Mucosa of descending colon (tissue), 3 donors: ENCODE data around the gene NFATC1. TPM values are rescaled to one million over a fixed set of nuclear protein-coding genes. Genes with fewer than 3 reads are reported as not detected.

Experiments
- ATAC-seq: fragments of 200-7000 bp; cut with Tn5 transposase; one replicate; pipeline ENCODE4 v1.9.1; 2020; ENCODE audit warnings: mild to moderate bottlenecking, moderate library complexity
- DNase-seq, 3 donors: peaks; one replicate each; pipeline ENCODE4 v3.0.0-alpha.2; 2020
- H3K36me3 ChIP-seq: fragments of 200-600 bp; one replicate; pipeline ENCODE4 v1.8.0; 2021; ENCODE audit warnings: low read depth, mild to moderate bottlenecking
- H3K4me1 ChIP-seq: fragments of 200-600 bp; one replicate; pipeline ENCODE4 v1.8.0; 2021; ENCODE audit warnings: low read depth, mild to moderate bottlenecking
- H3K4me3 ChIP-seq: fragments of 200-600 bp; one replicate; pipeline ENCODE4 v1.8.0; 2021; ENCODE audit warnings: mild to moderate bottlenecking
- H3K9me3 ChIP-seq: fragments of 200-600 bp; one replicate; pipeline ENCODE4 v1.8.0; 2021; ENCODE audit warnings: mild to moderate bottlenecking
- CTCF ChIP-seq: fragments of 200-600 bp; IDR thresholded peaks from one replicate; pipeline ENCODE4 v1.8.0; 2022; ENCODE audit warnings: antibody characterized with exemption, mild to moderate bottlenecking
- intact Hi-C, 2 donors: fragments of 100-400 bp; cut with DNase I in 1 of 2; cut with micrococcal nuclease in 1 of 2; formaldehyde crosslinking; loops; one replicate each; pipeline versions ENCODE4 v1.11.0 to v1.11.1; 2022; cut with DNase I, micrococcal nuclease
- total RNA-seq, 3 donors: library from RNA; stranded (reverse); fragmentation: NEBNext Ultra II Directional in 2 of 3; extraction: Animal tissue kit (Norgen Biotek cat#: 25700) in 2 of 3; gene quantifications; one replicate each; pipeline versions ENCODE4 v1.2.1 to v1.2.4, GENCODE V29; 2021 to 2023
- donor health status: DM: no; HTN: no; CAD: no; lungs with moderate emphysema.
- donor health status: DM: no; HTN: no; CAD: no.
- donor health status: DM: no; HTN: yes; CAD: no.

The NFATC1 gene
- total RNA-seq, 3 donors from 2014 or later, result 2.9 to 12.9 (median 4.6) TPM

DNA sequence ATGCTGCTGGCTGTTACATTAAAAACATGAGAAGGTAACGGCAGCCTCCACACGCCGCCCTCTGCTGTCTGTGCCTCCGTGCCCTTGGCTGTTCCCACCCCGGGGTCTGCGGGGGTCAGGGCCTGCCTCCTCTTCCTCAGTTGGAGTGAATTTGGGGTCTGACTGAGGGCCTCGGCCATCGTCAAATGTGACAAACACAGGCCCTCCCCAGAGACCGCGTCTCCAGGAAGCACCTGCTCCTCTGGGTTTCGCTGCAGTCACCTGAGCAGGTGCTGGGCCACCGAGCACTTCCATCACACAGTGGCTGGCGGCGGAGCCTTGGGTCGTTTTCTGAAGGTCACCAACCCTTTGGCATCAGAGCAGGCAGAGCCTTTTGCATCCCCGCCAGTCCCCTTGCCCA lies 70.9 kb downstream of the NFATC1 start:
- TF ChIP-seq CTCF, result no peak
- no peaks in the 10 kb centered on the region for H3K4me1 ChIP-seq
- peak in 1 of 3 donors; percentile 72 for DNase-seq
- no peaks in the 10 kb centered on the region for H3K9me3 ChIP-seq
- ATAC-seq, result peak; percentile 60
- no peak overlapping the region for H3K4me3 ChIP-seq
- intact Hi-C loops, result no loop called here
- H3K36me3 ChIP-seq, result no peaks in the 10 kb centered on the region

DNA sequence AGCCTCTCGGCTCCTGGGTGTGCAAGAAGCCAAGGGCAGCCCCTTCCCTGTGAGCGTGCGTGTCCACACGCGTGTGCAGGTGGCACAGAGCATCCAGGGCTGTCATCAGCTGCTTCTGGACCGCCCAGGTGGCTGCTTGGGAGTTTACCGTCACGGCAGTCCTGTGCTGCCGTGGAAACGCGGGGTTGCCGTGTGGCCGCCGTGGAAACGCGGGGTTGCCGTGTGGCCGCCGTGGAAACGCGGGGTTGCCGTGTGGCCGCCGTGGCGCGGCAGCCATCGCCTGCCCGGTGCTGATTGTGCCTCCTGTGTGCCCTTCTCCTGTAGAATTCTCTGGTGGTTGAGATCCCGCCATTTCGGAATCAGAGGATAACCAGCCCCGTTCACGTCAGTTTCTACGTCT lies 71.4 kb downstream of the NFATC1 start:
- DNase-seq (no peak), ATAC-seq (no peak)
- Histone ChIP-seq H3K9me3 (no peaks in the 10 kb centered on the region), H3K4me1 (no peaks in the 10 kb centered on the region), H3K4me3 (no peak overlapping the region), H3K36me3 (no peaks in the 10 kb centered on the region)
- intact Hi-C loops, result no loop called here
- no peak for TF ChIP-seq CTCF

- H3K4me1 ChIP-seq, result no peaks in the 10 kb centered on the region
- no peaks in the 10 kb centered on the region for H3K36me3 ChIP-seq
- H3K9me3 ChIP-seq, result no peaks in the 10 kb centered on the region
- DNase-seq (no peak), ATAC-seq (no peak)
- no peak for TF ChIP-seq CTCF
- H3K4me3 ChIP-seq, result no peak overlapping the region
- intact Hi-C loops, result no loop called here
Measured at GRCh38 chr18:79468119-79468789, 72.5 kb downstream of the NFATC1 start.

DNA sequence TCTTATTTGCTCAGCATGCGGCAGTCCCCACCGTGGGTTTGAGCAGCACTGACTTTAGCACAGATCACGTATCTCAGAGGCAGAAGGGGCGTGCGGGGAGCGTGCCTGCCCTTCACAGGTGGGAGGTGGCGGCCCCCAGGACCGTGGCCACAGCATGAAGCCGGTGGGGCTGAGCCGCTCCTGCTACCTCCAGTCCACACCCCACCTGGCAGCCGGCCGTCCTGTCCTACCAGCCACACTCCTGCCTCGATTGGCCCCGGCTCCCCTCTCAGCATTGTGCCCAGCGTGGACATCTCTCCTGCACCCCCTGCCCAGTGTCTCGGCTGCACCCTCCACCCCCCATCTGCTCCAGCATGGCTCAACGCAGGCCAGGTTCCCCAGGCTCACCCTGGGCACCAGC lies 73.6 kb downstream of the NFATC1 start:
- Histone ChIP-seq H3K9me3 (no peaks in the 10 kb centered on the region), H3K4me3 (no peak overlapping the region), H3K36me3 (no peaks in the 10 kb centered on the region), H3K4me1 (no peaks in the 10 kb centered on the region)
- DNase-seq, result no peak
- TF ChIP-seq CTCF, result no peak
- ATAC-seq, result no peak
- intact Hi-C loops, result no loop called here

DNA sequence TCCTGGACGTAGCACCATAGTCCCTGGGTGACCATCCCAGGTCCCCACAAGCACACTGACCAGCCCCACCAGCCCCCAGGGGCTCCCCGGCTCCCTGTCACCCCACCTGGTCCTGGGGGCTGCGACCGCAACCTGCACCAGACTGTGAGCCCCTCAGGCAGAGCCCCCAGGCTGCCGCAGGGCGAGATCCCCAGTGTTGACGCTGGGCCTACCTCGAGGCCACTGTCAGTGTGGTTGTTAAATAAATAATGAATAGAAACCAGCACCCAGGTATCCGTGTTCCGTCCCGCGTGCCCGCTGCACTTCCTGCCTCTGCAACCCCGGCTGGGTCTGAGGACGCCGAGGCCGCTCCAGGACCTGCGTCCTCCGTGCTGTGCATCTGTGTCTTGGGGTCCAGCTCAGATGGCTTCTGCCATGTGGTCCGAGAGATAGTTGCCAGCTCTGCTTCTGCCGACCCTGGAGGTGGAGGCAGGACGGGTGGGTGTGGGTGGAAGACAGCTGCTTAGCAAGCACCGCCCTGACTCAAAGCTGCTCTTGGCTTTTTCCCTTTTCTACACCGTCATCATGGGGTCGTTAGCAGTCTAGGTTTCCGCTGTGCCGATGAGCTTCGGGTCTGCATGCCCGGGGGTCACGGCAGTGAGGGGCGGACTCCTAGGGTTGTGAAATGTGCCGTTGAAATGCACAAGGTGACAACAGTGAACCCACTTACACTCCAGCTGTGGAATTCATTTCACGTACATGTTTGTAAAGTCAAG lies 74.2 kb downstream of the NFATC1 start:
- no peak for TF ChIP-seq CTCF
- DNase-seq, result no peak
- intact Hi-C loops, result no loop called here
- ATAC-seq, result no peak
- Histone ChIP-seq H3K4me3 (no peak overlapping the region), H3K4me1 (no peaks in the 10 kb centered on the region), H3K9me3 (no peaks in the 10 kb centered on the region), H3K36me3 (no peaks in the 10 kb centered on the region)
